Raji (cell line): ENCODE data around the gene PKMYT1.

Experiments
- POLR2A ChIP-seq: IDR thresholded peaks from 2 replicates; pipeline ENCODE4 v1.6.1; 2011; ENCODE audit warnings: low read depth, low read length, control low read depth; ENCODE audit not compliant: insufficient read depth

The PKMYT1 gene

GRCh38 chr16:3010510-3010909, 30.3 kb upstream of the PKMYT1 start:
- TF ChIP-seq POLR2A = no peak

GRCh38 chr16:3009568-3010390, 29.5 kb upstream of the PKMYT1 start:
- no peak for TF ChIP-seq POLR2A

GRCh38 chr16:3008690-3009037, 28.4 kb upstream of the PKMYT1 start:
- TF ChIP-seq POLR2A = no peak

- TF ChIP-seq POLR2A = no peak
Measured at GRCh38 chr16:3007957-3008689, 27.9 kb upstream of the PKMYT1 start.

- no peak for TF ChIP-seq POLR2A
Measured at GRCh38 chr16:3007059-3007956, 27.1 kb upstream of the PKMYT1 start.

GRCh38 chr16:3004781-3005284, 24.6 kb upstream of the PKMYT1 start:
- no peak for TF ChIP-seq POLR2A

GRCh38 chr16:3004319-3004718, 24.1 kb upstream of the PKMYT1 start:
- TF ChIP-seq POLR2A = no peak

- TF ChIP-seq POLR2A = no peak
Measured at GRCh38 chr16:3003582-3004270, 23.5 kb upstream of the PKMYT1 start.

- TF ChIP-seq POLR2A = no peak
Measured at GRCh38 chr16:3001316-3001715, 21.1 kb upstream of the PKMYT1 start.

- no peak for TF ChIP-seq POLR2A
Measured at GRCh38 chr16:3000540-3000939, 20.3 kb upstream of the PKMYT1 start.

- no peak for TF ChIP-seq POLR2A
Measured at GRCh38 chr16:2999929-3000328, 19.7 kb upstream of the PKMYT1 start.

GRCh38 chr16:2996298-2996697, 16.1 kb upstream of the PKMYT1 start:
- TF ChIP-seq POLR2A = no peak

- no peak for TF ChIP-seq POLR2A
Measured at GRCh38 chr16:2992383-2993081, 12.3 kb upstream of the PKMYT1 start.

- TF ChIP-seq POLR2A = no peak
Measured at GRCh38 chr16:2991566-2992261, 11.5 kb upstream of the PKMYT1 start.

- TF ChIP-seq POLR2A = no peak
Measured at GRCh38 chr16:2990891-2991290, 10.6 kb upstream of the PKMYT1 start.
